ENCODE data around the gene HIBCH. TPM values are rescaled to one million over a fixed set of nuclear protein-coding genes. Genes with fewer than 3 reads are reported as not detected.

HIBCH gene
- total and polyA plus RNA-seq, 2 of the 13 experiments (the other 11 are each of a cell fraction or from before 2014, with no cell fraction given) = 18.8 to 49.5 TPM

GRCh38 chr2:190344276-190344827 is 24.7 kb upstream of the HIBCH start (continued):
- TF ChIP-seq ZNF407 (CRISPR knock-in tag; IDR thresholded peaks at IDR 0.05; ENCODE audit: not compliant biosample characterization) = no peak
- TF ChIP-seq SMAD3 (CRISPR knock-in tag; IDR thresholded peaks at IDR 0.05) = 0 out of 2 replicates have a peak, but pooled peaks have one; percentile 48
- no peak; the same call in 1 of the 2 replicates for TF ChIP-seq FOXP4 (CRISPR knock-in tag; IDR thresholded peaks at IDR 0.05)
- peak; percentile 7; the same call in 1 of the 2 replicates for TF ChIP-seq ZMYM4 (CRISPR knock-in tag; IDR thresholded peaks at IDR 0.05)
- 0 out of 2 replicates have a peak, but pooled peaks have one; percentile 21 for TF ChIP-seq MED1 (CRISPR knock-in tag; IDR thresholded peaks at IDR 0.05)
- peak; percentile 7; the same call in 1 of the 3 replicates for TF ChIP-seq MXI1 (IDR thresholded peaks at IDR 0.05; ENCODE audit: borderline replicate concordance, low read depth, low read length)
- TF ChIP-seq E2F1 (CRISPR knock-in tag; IDR thresholded peaks at IDR 0.05) = no peak
- no peak for TF ChIP-seq ZNF552 (CRISPR knock-in tag; IDR thresholded peaks at IDR 0.05; ENCODE audit: borderline replicate concordance)
- peak; percentile 11 for TF ChIP-seq ASH2L (IDR thresholded peaks at IDR 0.05; ENCODE audit: insufficient read length, low read depth, low read length)
- TF ChIP-seq KDM2A (CRISPR knock-in tag; IDR thresholded peaks at IDR 0.05; ENCODE audit: borderline replicate concordance, low read depth) = peak; percentile 62
- 0 out of 2 replicates have a peak, but pooled peaks have one; percentile 36 for TF ChIP-seq ZNF44 (CRISPR knock-in tag; IDR thresholded peaks at IDR 0.05)
- TF ChIP-seq BRD4 (CRISPR knock-in tag; IDR thresholded peaks at IDR 0.05) = no peak
- peak; percentile 78; the same call in 1 of the 2 replicates for TF ChIP-seq SIN3A (IDR thresholded peaks at IDR 0.05; ENCODE audit: borderline replicate concordance, low read depth, low read length)
- peak; percentile 37; the same call in 1 of the 2 replicates for TF ChIP-seq FOXA3 (CRISPR knock-in tag; IDR thresholded peaks at IDR 0.05)
- TF ChIP-seq TERF1 (CRISPR knock-in tag; IDR thresholded peaks at IDR 0.05) = no peak
